Measurements from ENCODE around the gene TFB2M.
"Not testable (repeated sequence)": the region's sequence is repeated elsewhere in the genome, so short reads cannot be mapped to it uniquely, and the experiment has no call there.

The TFB2M gene

DNA sequence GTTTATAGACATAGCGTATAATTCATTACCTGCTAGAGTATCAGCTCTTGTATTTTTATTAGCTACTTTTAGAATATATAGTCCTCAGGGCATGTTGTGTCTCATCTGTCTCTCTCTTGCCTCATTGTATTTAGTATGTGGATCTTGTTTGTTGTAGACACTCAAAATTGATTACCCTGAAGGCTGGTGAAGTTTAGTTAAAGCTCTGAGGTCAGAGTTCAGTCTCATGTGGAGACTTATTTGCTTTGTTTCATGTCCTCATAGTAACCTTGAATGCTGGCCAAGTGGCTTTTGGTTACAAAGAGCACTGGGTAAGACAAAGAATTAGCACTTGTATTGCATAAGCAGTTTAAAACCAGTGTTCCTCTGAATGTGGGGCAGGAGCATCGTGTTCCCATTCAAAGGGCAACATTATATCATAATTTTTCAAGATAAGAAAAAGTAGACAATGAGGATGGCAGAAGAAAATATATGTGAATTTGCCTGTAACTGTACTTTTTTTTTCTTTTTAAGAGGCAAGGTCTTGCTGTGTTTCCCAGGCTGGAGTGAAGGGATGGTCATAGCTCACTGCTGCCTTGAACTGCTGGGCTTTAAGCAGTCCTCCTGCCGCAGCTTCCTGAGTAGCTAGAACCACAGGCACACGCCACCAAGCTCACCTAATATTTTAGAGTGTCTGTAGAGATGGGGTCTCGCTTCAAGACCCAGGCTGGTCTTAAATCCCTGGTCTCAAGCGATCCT is 17.6 kb upstream of the TFB2M start:
- no peak for DNase-seq (ENCODE audit: extremely low spot score, insufficient read length, low read depth)
- FAIRE-seq = no peak

DNA sequence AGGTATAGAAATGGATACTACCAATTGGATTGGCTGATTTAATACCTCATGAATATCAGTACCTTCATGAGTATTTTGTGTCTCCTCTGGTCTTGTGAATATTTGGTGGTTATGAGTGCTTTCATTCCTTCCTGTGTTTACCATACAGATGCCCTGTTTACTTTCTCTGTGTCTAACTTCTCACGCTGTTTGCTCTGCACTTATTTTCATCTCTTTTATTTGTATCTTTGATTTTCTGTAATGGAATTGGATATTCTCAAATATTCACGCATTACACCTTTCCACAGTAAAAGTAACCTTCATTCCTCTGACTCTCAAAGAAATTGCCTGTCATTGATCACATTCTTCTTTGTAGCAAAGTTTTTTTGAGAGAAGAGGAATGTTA is 17.0 kb upstream of the TFB2M start:
- FAIRE-seq = no peak
- DNase-seq (ENCODE audit: extremely low spot score, insufficient read length, low read depth) = no peak

DNA sequence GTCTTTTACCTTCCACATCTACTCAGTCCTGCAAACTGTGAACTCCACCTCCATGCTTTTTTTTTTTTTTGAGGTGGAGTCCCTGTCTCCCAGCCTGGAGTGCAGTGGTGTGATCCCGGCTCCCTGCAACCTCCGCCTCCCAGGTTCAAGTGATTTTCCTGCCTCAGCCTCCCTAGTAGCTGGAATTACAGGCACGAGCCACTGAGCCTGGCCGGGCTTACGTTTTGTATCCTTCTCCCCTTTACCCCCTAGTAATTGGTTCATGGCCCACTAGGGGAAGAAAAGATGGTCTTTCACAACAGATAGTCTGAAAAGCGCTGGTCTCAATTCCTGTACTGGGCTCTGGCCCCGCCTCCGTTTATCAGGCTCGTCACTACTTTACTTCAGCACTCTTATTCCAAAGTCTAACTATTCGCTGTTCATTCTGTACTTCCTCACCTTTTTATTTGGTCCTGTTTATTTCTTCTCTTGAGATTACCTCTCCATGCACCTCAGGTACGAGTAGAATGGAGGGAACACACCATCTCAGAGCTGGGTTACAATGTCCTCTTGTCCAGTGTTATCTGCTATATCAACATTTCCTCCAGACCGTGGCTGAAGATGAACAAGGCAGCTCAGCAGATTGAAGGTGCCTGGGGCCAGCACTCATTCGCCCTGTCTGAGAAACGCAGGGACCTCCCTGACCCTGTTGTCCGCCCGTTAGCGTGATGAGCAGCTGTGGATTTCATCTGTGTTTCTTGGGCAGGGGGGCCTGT is 16.4 kb upstream of the TFB2M start:
- FAIRE-seq (no peak), DNase-seq (ENCODE audit: extremely low spot score, insufficient read length, low read depth) (no peak)

DNA sequence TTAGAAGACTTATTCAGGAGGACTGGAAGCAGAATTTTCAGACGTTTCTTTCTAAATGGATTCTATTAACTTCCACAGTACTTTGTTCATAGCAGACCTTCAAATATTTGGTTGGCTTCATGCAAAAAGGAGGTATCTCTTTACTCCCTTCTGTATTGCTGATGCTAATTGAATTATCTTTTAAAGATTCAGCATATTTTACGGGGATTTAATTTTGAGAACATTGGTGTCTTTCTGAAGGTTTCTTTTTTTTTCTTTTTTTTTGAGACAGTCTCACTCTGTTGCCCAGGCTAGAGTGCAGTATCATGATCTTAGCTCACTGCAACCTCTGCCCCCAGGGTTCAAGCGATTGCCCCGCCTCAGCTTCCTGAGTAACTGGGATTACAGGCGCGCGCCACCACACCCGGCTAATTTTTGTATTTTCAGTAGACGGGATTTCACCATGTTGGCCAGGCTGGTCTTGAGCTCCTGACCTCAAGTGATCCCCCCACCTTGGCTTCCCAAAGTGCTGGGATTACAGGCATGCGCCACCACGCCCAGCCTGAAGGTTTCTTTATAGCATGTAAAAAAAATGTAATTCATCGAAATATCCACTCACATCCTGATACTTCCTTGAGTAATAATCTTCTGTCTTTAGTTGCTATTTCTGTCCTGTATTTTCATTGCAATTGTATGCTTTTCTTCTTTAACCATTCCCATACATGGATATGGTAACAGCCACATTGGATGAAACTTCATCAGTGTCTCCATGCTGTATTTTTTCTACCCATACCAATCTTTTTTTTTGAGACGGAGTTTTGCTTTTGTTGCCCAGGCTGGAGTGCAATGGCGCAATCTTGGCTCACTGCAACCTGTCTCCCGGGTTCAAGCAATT is 14.7 kb upstream of the TFB2M start:
- FAIRE-seq = no peak

DNA sequence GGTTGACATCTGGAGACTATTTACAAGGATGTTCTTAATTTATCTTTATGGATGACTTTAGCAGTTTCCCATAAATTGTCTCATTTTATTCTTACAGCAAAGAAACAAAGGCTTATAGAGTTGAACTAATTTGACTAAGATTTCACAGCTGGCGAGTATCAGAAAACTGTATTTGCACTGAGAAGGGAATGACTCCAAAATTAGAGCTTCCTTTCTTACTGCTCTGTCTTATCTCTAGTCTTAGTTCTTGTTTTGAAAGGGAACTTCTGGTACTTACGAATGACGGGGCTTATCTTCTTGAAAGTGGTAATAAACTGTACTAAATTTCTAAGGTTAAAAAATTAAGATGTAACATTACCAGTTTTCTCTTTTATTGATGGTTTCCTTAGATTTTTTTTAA is 13.8 kb upstream of the TFB2M start:
- FAIRE-seq (peak; percentile 71), DNase-seq (ENCODE audit: extremely low spot score, insufficient read length, low read depth) (no peak)

More for the DNA sequence above, 14.7 kb upstream of the TFB2M start:
- DNase-seq (ENCODE audit: extremely low spot score, insufficient read length, low read depth) = no peak

DNA sequence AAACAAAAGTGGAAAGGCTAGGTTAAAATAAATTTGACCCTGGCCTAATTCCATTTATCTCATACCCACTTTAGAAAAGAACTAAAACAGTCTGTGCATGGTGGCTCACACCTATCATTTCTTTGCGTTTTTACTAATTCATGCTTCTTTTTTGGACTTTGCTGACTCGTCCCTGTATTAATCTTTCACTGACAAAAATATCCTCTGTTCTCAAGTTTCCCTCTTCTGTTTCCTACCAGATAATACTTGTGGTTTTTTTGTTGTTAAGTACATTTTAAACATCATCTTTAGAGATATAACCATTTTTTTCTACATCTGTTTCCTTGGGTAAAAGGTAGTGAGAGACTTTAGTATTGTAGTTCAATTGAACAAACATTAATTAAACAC is 11.7 kb upstream of the TFB2M start:
- DNase-seq (ENCODE audit: extremely low spot score, insufficient read length, low read depth) (no peak), FAIRE-seq (no peak)

DNA sequence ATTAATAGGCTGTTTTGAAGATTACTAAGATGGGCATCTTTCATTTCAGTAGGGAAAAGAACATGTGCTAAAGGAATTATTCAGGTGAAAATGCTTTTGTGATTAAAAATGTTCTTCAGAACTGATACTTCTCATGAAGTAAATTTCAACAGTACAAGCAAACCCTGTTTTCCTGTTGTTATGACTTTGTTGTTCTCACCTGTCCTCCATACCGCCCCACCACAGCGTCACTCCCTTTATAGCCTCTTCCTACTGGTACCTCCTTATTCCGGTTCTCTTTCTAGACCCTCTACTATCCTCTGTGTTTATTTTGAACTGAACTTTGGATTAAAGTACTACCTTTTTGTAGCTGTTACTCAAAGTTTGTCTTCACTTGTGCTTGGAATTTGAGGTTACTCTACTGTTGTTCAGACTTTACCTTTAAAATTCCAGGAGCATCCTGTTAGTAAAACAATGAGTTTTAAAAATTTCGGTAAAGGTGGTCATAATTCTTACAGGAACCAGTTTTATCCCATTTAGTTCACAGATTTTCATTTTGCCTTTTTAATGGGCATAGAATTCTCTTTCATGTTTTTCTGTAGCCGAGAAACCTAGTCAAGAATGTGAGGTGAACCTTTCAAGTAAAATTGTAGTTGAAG is 11.1 kb upstream of the TFB2M start:
- DNase-seq (ENCODE audit: extremely low spot score, insufficient read length, low read depth) (no peak), FAIRE-seq (peak; percentile 42)

DNA sequence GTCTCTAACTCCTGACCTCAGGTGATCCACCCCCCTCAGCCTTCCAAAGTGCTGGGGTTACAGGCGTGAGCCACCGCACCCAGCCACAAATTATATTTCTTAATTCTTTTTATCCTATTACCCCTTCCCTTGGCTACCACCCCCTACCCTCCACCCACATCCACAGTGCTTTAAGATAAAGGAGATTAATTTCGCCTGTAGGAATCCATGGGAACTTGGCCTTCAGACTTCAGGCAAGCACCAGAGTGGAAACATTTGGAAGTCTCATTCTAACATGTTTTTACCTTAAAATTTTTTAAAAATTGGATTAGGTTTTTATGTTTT is 10.6 kb upstream of the TFB2M start:
- no peak for DNase-seq (ENCODE audit: extremely low spot score, insufficient read length, low read depth)
- FAIRE-seq = no peak

DNA sequence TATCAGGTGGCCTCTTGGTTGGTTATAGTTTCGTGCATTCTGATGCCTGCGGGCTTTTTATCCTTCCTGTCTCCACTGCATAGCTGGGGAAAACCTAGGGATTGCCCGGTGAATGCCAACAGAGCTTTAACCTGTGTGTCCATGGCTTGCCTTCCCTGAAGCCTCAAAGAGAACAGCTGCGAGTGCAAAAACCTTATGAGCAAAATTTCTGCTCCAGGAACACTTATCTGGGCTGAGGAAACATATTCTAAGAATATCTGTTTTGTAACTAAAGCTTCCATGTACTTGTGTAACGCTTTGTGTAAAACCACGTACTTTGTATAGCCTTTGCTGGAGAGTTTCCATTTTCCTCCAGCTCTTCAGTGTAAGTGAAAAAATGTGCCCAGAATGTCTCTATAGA is 7.4 kb upstream of the TFB2M start:
- no peak for DNase-seq (ENCODE audit: extremely low spot score, insufficient read length, low read depth)
- peak; percentile 51 for FAIRE-seq

DNA sequence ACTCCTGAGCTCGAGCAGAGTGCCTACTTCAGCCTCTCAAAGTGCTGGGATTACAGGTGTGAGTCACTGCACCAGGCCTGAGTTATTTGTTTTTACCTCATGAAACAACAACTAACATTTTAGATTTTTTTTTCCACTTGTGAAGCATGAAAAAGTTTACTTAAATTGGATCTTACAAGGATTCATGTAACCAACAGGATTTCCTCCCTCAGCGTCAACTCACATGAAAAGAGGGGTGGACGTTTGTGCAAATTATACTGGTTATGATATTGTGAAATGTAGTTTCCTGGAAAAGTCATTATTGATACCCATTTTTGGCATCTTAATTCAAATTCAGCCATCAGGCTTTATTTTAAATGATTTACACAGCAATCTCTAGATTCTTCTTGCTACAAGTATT is 6.7 kb upstream of the TFB2M start:
- FAIRE-seq (no peak), DNase-seq (ENCODE audit: extremely low spot score, insufficient read length, low read depth) (no peak)

DNA sequence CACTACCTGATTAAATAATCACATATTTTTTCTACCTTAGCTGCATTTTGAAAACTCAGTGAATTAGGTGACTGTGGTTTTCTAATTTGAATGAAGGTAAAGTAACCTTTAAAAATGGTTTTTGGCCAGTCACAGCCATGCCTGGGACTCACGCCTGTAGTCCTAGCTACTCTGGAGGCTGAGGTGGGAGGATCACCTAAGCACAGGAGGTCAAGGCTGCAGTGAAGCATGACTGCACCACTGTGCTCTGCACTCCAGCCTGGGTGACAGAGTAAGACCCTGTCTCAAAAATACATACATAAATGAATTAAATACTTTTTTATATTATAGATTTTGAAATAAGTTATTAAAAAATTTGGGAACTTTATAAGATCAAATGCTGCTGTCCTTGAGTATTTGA is 5.9 kb upstream of the TFB2M start:
- FAIRE-seq (no peak), DNase-seq (ENCODE audit: extremely low spot score, insufficient read length, low read depth) (no peak)

DNA sequence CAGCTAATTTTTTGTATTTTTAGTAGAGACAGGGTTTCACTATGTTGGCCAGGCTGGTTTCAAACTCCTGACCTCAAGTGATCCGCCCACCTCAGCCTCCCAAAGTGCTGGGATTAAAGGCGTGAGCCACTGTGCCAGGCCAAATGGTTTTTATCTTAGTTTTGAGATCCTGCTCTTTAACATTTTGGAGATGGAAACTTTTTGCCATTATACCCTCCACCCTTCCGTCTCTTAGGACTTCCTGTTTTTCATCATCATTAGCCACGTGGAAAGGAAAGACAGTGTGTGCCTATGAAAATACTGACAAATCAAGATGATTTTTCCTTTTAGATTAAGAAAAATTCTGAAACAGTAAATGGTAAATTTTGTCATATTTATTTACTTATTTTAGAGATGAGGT is 5.2 kb upstream of the TFB2M start:
- DNase-seq (ENCODE audit: extremely low spot score, insufficient read length, low read depth); FAIRE-seq: not testable (repeated sequence)

DNA sequence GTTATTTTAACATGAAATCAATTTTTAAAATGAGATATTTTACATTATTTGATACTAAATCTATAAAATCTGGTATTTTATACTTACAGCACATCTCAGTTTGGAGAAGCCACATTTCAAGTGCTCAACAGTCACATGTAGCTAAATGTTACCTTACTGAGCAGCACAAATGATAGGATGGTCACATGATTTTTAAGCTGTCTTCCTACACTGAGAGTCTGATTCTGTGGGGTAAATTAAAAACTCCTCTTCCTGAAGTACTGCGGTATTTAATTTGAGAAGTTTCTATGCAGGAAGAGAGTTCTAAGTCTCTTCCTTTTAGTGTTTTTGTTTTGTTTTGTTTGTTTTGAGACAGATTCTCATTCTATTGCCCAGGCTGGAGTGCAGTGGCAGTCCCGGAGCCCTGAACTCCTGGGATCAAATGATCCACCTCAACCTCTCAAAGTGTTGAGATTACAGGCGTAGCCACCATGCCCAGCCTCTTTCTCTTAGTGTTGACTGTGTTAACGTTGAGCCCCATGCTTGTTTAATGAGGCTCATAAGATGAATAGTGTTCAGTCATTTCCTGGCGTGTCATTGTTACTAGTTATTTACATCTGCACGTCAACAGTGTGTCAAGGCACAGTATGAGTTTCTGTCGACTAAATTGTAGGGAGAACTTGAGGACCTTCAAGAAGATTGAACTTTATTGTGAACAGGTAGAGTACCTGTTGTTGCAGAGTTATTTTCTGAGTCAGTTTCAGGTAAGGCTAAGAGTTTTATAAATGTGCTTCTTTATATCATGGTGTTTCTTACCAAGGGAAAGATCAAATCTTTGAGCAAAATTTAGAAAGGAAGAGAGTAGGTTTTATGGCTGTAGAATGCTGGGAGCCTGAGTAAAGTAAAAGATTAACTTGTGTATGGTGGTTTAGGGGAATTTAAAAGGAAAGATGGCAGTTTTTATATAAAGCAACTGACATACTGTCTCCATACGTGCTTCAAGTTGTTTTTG is 3.5 kb upstream of the TFB2M start:
- FAIRE-seq (peak; percentile 9), DNase-seq (ENCODE audit: extremely low spot score, insufficient read length, low read depth) (no peak)

DNA sequence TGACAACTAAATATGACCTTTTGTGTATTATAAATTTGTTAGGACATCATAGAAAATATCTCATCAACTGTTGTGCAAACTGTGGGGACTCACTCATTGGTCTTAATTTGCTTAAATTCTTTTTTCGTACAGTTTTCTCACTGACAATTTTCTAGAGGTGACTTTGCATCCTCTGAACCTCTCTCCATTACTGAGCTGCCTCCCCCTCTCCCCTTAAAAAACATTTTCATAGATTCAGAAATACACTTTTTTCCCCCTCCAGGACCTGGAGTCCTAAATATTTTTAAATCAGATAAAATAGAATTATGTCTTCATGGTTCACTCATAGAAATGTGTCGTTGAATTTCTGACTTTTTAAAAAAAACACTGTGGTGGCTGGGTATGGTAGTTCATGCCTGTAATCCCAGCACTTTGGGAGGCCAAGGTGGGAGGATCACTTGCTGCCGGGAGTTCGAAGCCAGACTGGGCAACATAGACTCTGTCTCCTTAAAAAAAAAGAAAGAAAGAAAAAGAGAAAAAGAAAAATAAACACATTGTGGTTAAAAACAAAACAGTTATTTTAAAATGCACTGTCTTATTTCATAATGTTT is 1.7 kb upstream of the TFB2M start:
- DNase-seq (ENCODE audit: extremely low spot score, insufficient read length, low read depth) (no peak), FAIRE-seq (no peak)

DNA sequence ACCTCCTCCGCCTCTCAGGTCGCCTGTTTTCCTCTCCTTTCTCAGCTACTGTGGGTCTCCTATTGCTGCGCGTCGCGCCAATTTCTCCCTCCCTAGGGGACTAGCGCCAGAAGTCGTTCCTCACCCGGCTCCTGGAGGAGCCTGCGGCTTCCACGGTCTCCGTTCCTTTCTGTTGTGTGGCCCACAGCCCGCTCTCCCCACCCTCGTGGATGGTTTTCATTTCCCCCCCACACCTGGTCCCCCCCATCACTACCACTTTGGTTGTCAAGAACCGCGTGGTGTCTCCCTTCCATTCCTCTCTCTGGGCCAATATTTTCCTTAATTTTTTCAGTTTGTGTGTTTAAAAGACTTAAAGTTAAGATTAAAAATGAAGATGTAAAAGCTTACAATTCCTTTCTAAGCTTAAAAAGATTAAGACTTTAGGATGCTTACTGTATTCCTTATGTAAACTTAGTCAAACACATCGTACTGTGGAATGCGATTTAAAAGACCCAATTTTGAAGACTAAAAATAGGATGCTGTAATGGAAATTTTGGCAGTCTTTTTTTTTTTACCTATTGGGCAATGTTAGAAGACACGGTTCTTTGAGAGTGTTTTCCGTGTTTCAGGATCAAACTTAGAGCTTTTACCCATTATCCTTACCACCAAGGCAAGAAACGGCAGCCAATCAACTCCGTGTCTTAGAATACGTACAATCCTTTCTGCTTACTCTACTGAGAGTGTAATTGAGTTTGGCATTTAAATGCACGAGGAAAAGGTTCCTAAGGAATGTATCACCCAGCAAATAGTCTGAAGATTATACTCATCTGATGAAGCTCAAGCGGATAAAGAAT is 968 bp upstream of the TFB2M start:
- DNase-seq (ENCODE audit: extremely low spot score, insufficient read length, low read depth) (no peak), FAIRE-seq (no peak)

DNA sequence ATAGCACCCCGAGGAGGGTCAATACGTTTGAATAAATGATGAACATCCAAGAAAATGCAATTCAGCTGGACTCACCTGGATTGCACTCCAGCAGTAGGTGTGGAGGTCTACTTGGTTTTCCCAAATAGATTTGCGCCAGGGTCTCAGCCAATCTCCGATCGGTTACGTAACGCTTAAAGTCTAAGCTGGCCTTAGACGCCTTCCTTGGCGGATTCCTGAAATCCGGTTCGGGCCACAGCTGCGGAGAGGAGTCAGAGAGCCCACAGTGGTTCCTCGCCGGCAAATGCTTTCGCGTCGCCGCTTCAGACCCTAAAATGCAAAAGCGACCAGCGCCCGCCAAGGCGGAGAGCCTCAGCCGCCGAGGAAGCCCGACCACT is 322 bp downstream of the TFB2M start:
- DNase-seq (ENCODE audit: extremely low spot score, insufficient read length, low read depth) (no peak), FAIRE-seq (no peak)

DNA sequence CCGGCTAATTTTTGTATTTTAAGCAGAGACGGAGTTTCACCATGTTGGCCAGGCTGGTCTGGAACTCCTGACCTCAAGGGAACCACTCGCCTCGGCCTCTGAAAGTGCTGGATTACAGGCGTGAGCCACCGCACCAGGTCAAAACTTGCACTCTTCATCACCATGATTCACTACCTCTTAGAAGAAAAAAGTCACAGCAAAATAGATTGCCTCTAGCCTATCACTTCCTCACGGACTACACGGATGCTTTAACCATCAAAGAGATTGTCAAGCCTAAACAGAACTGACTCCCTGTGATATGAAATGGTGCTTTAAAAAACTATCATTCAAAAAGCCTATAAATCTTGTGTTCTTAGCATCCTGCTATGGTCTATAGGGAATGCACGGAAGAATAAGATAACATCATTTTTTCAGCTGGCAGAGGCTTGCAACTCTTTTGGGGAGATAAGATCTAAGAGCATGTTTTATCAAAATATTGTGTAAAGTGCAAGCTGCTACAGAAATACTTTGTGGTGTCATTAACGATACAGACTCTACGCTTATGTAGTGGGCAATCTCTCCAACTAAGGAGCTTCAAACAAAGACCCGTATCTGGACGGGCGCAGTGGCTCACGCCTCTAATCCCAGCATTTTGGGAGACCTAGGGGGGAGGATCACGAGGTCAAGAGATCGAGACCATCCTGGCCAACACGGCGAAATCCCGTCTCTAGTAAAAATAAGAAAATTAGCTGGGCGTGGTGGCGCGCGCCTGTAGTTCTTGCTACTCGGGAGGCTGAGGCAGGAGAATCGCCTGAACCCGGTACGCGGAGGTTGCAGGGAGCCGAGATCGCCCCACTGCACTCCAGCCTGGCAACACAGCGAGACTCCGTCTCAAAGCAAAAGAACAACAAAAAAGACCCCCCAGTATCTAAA is 966 bp downstream of the TFB2M start:
- FAIRE-seq = no peak
- no peak for DNase-seq (ENCODE audit: extremely low spot score, insufficient read length, low read depth)
